ENCODE measurements around the gene ACOT7.

DNA sequence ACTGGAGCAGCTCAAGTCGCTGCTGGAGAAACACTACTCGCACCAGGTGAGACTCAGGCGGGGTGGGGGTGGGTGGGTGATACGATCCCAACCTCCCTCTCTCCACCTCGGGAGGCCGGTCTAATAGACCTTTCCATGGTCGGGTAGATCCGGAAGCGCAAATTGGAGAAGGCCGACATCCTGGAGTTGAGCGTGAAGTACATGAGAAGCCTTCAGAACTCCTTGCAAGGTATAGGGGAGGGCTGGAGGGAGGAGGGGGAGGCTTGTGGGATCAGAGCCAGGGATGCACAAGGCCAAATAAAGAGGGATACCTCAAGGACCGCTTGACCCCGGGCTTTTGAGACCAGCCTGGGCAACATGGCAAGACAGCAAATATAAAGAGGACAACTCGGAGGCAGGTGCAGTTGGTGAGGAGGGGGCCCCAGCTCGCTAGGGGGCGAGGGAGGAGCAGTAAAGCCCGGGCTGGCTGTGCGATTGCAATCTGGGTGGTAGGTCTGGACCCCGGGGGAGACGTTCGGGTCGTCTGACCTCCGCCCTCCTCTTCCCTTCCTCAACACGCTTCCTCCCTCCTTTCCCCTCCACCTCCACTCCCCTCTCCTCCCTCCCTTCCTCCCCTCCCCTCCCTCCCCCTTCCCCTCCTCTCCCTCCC is 149.0 kb downstream of the ACOT7 start:
- TF ChIP-seq TBP (CRISPR knock-in tag; IDR thresholded peaks at IDR 0.05): no peak
- TF ChIP-seq, protein P1, sequence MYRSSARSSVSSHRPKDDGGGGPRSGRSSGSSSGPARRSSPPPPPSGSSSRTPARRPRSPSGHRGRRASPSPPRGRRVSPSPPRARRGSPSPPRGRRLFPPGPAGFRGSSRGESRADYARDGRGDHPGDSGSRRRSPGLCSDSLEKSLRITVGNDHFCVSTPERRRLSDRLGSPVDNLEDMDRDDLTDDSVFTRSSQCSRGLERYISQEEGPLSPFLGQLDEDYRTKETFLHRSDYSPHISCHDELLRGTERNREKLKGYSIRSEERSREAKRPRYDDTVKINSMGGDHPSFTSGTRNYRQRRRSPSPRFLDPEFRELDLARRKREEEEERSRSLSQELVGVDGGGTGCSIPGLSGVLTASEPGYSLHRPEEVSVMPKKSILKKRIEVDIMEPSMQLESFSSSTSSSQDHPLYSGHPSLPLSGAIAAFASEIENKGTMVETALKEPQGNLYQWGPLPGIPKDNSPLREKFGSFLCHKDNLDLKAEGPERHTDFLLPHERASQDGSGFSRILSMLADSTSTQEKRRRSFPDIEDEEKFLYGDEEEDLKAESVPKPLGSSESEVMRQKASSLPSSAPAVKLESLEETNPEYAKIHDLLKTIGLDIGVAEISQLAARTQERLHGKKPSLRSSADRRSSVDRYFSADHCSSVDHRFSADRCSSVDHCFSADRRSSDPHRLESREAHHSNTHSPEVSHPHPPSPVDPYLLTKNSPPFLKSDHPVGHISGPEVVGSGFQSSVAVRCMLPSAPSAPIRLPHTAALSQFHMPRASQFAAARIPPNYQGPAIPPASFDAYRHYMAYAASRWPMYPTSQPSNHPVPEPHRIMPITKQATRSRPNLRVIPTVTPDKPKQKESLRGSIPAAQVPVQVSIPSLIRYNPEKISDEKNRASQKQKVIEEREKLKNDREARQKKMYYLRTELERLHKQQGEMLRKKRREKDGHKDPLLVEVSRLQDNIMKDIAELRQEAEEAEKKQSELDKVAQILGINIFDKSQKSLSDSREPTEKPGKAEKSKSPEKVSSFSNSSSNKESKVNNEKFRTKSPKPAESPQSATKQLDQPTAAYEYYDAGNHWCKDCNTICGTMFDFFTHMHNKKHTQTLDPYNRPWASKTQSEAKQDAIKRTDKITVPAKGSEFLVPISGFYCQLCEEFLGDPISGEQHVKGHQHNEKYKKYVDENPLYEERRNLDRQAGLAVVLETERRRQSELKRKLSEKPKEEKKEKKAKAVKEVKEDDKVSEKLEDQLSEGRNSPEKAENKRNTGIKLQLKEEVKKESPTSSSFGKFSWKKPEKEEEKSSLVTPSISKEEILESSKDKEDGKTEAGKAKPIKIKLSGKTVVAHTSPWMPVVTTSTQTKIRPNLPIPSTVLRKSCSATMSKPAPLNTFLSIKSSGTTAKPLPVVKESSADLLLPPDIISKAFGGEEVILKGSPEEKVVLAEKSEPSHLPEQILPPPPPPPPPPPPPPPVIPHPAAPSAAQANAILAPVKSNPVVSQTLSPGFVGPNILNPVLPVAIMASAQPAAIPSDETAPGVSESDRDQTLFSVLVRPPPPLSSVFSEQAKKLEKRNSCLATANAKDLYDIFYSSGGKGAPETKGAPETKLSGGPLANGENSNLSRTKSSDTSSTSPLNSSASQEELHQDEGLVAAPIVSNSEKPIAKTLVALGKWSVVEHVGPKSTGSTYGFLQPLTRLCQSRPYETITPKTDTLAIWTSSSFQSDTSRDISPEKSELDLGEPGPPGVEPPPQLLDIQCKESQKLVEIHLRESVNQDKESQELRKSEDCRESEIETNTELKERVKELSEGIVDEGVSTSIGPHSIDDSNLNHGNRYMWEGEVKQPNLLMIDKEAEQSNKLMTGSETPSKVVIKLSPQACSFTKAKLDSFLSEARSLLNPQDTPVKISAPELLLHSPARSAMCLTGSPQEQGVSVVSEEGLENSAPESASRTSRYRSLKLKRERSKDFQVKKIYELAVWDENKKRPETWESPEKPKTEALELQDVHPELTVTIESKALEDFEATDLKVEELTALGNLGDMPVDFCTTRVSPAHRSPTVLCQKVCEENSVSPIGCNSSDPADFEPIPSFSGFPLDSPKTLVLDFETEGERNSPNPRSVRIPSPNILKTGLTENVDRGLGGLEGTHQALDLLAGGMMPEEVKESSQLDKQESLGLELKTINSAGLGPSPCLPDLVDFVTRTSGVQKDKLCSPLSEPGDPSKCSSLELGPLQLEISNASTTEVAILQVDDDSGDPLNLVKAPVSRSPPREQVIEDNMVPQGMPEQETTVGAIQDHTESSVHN (CRISPR knock-in tag; IDR thresholded peaks at IDR 0.05): no peak
- TF ChIP-seq, protein P2, sequence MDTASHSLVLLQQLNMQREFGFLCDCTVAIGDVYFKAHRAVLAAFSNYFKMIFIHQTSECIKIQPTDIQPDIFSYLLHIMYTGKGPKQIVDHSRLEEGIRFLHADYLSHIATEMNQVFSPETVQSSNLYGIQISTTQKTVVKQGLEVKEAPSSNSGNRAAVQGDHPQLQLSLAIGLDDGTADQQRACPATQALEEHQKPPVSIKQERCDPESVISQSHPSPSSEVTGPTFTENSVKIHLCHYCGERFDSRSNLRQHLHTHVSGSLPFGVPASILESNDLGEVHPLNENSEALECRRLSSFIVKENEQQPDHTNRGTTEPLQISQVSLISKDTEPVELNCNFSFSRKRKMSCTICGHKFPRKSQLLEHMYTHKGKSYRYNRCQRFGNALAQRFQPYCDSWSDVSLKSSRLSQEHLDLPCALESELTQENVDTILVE (CRISPR knock-in tag; IDR thresholded peaks at IDR 0.05): no peak
- no peak for TF ChIP-seq ZNF317 (CRISPR knock-in tag; IDR thresholded peaks at IDR 0.05)
- TF ChIP-seq, protein P3, sequence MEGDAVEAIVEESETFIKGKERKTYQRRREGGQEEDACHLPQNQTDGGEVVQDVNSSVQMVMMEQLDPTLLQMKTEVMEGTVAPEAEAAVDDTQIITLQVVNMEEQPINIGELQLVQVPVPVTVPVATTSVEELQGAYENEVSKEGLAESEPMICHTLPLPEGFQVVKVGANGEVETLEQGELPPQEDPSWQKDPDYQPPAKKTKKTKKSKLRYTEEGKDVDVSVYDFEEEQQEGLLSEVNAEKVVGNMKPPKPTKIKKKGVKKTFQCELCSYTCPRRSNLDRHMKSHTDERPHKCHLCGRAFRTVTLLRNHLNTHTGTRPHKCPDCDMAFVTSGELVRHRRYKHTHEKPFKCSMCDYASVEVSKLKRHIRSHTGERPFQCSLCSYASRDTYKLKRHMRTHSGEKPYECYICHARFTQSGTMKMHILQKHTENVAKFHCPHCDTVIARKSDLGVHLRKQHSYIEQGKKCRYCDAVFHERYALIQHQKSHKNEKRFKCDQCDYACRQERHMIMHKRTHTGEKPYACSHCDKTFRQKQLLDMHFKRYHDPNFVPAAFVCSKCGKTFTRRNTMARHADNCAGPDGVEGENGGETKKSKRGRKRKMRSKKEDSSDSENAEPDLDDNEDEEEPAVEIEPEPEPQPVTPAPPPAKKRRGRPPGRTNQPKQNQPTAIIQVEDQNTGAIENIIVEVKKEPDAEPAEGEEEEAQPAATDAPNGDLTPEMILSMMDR (CRISPR knock-in tag; IDR thresholded peaks at IDR 0.05): no peak
- TF ChIP-seq, protein P4, sequence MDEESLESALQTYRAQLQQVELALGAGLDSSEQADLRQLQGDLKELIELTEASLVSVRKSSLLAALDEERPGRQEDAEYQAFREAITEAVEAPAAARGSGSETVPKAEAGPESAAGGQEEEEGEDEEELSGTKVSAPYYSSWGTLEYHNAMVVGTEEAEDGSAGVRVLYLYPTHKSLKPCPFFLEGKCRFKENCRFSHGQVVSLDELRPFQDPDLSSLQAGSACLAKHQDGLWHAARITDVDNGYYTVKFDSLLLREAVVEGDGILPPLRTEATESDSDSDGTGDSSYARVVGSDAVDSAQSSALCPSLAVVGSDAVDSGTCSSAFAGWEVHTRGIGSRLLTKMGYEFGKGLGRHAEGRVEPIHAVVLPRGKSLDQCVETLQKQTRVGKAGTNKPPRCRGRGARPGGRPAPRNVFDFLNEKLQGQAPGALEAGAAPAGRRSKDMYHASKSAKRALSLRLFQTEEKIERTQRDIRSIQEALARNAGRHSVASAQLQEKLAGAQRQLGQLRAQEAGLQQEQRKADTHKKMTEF (CRISPR knock-in tag; IDR thresholded peaks at IDR 0.05): no peak
- no peak for TF ChIP-seq DPF2 (CRISPR knock-in tag; IDR thresholded peaks at IDR 0.05; ENCODE audit: borderline replicate concordance, low read depth)

Measured in HepG2 (cell line).